NCI-H446 treated with DMSO at 0.1 percent for 48 hours (cell line): ENCODE measurements around the gene NME7.
A peak's percentile ranks its signal among the peaks of the same experiment; 100 is the strongest.
"Not testable (repeated sequence)": the region's sequence is repeated elsewhere in the genome, so short reads cannot be mapped to it uniquely, and the experiment has no call there.

Experiments
- DNase-seq: peaks from one replicate; lab custom pipeline; 2025; lab: John Stamatoyannopoulos, UW

NME7 gene

GRCh38 chr1:169340882-169341281 is 26.7 kb downstream of the NME7 start:
- no peak for DNase-seq

GRCh38 chr1:169339773-169340172 is 27.8 kb downstream of the NME7 start:
- no peak for DNase-seq

- no peak for DNase-seq
Measured at GRCh38 chr1:169338617-169339016, 29.0 kb downstream of the NME7 start.

GRCh38 chr1:169336947-169337715 is 30.5 kb downstream of the NME7 start:
- not testable (repeated sequence) for DNase-seq

GRCh38 chr1:169334727-169335126 is 32.9 kb downstream of the NME7 start:
- DNase-seq: not testable (repeated sequence)

- no peak for DNase-seq
Measured at GRCh38 chr1:169330927-169331326, 36.7 kb downstream of the NME7 start.

- DNase-seq: no peak
Measured at GRCh38 chr1:169329383-169329782, 38.2 kb downstream of the NME7 start.

GRCh38 chr1:169327875-169328274 is 39.7 kb downstream of the NME7 start:
- no peak for DNase-seq

GRCh38 chr1:169326956-169327268 is 40.7 kb downstream of the NME7 start:
- no peak for DNase-seq

- no peak for DNase-seq
Measured at GRCh38 chr1:169326261-169326955, 41.2 kb downstream of the NME7 start.

- DNase-seq: no peak
Measured at GRCh38 chr1:169325117-169325516, 42.5 kb downstream of the NME7 start.

- DNase-seq: no peak
Measured at GRCh38 chr1:169322138-169322537, 45.5 kb downstream of the NME7 start.

- peak; percentile 15 for DNase-seq
Measured at GRCh38 chr1:169321539-169321938, 46.1 kb downstream of the NME7 start.

GRCh38 chr1:169318536-169319244 is 48.9 kb downstream of the NME7 start:
- DNase-seq: peak; percentile 44

- no peak for DNase-seq
Measured at GRCh38 chr1:169316556-169316955, 51.0 kb downstream of the NME7 start.

- no peak for DNase-seq
Measured at GRCh38 chr1:169312084-169312954, 55.3 kb downstream of the NME7 start.

- no peak for DNase-seq
Measured at GRCh38 chr1:169309178-169310166, 58.1 kb downstream of the NME7 start.

- no peak for DNase-seq
Measured at GRCh38 chr1:169308313-169309039, 59.1 kb downstream of the NME7 start.

- no peak for DNase-seq
Measured at GRCh38 chr1:169307176-169307575, 60.4 kb downstream of the NME7 start.

GRCh38 chr1:169305948-169306347 is 61.6 kb downstream of the NME7 start:
- DNase-seq: no peak
